ENCODE measurements around the gene TMEM50B. TPM values are rescaled to one million over a fixed set of nuclear protein-coding genes. Genes with fewer than 3 reads are reported as not detected.
"Not testable (repeated sequence)": the region's sequence is repeated elsewhere in the genome, so short reads cannot be mapped to it uniquely, and the experiment has no call there.

TMEM50B gene
- total RNA-seq, 1 donor from 2014 or later = 29.7 TPM

- H3K9ac ChIP-seq (ENCODE audit: low read length) = no peak overlapping the region
- H3K4me1 ChIP-seq (ENCODE audit: insufficient read depth, low read length) = peaks cover 5% of the 10 kb centered on the region
- Mint-ChIP-seq H3K9me3 (ENCODE audit: unreplicated experiment) (no peaks in the 10 kb centered on the region), H3K4me3 (ENCODE audit: unreplicated experiment) (no peak overlapping the region), H3K27ac (ENCODE audit: unreplicated experiment) (no peak overlapping the region), H3K4me1 (ENCODE audit: low read depth, unreplicated experiment) (peaks cover 8% of the 10 kb centered on the region), H3K27me3 (ENCODE audit: low read depth, unreplicated experiment) (no peaks in the 10 kb centered on the region), H3K36me3 (ENCODE audit: low read depth, unreplicated experiment) (peaks cover 3% of the 10 kb centered on the region)
- H4K20me1 ChIP-seq (ENCODE audit: insufficient read depth, low read length) = peaks cover 3% of the 10 kb centered on the region
- DNase-seq (ENCODE audit: low read depth) (no peak), FAIRE-seq (no peak)
- H3K79me2 ChIP-seq (ENCODE audit: insufficient read depth, low read length) = no peaks in the 10 kb centered on the region
- no peaks in the 10 kb centered on the region for H3K9me3 ChIP-seq (ENCODE audit: insufficient read depth, low read depth, low read length)
- H3K27me3 ChIP-seq (ENCODE audit: insufficient read depth, low read length) = no peaks in the 10 kb centered on the region
- H2AFZ ChIP-seq (ENCODE audit: low read depth, low read length) = no peak overlapping the region
- H3K4me2 ChIP-seq (ENCODE audit: low read length) = no peak overlapping the region
- TF ChIP-seq EZH2 (IDR thresholded peaks at IDR 0.05; ENCODE audit: insufficient read depth, low read length) (no peak), CTCF (IDR thresholded peaks at IDR 0.05; ENCODE audit: insufficient read depth, low read depth, low read length) (no peak)
- H3K27ac ChIP-seq (ENCODE audit: low read depth, low read length) = no peak overlapping the region
- H3K4me3 ChIP-seq (ENCODE audit: insufficient read depth, low read depth, low read length) = no peak overlapping the region
- H3K36me3 ChIP-seq (ENCODE audit: insufficient read depth, low read length) = no peaks in the 10 kb centered on the region
Measured at GRCh38 chr21:33449616-33450015, 30.2 kb downstream of the TMEM50B start.

GRCh38 chr21:33446620-33447019 lies 33.2 kb downstream of the TMEM50B start:
- not testable (repeated sequence) for H3K4me1 Mint-ChIP-seq (ENCODE audit: low read depth, unreplicated experiment); H3K4me3 Mint-ChIP-seq (ENCODE audit: unreplicated experiment); H3K9me3 Mint-ChIP-seq (ENCODE audit: unreplicated experiment); H3K4me1 ChIP-seq (ENCODE audit: insufficient read depth, low read length); H3K27ac Mint-ChIP-seq (ENCODE audit: unreplicated experiment); H4K20me1 ChIP-seq (ENCODE audit: insufficient read depth, low read length); H3K4me2 ChIP-seq (ENCODE audit: low read length); H3K79me2 ChIP-seq (ENCODE audit: insufficient read depth, low read length); H3K9me3 ChIP-seq (ENCODE audit: insufficient read depth, low read depth, low read length); DNase-seq (ENCODE audit: low read depth); H3K9ac ChIP-seq (ENCODE audit: low read length); H2AFZ ChIP-seq (ENCODE audit: low read depth, low read length); H3K27me3 ChIP-seq (ENCODE audit: insufficient read depth, low read length); H3K36me3 Mint-ChIP-seq (ENCODE audit: low read depth, unreplicated experiment); H3K27me3 Mint-ChIP-seq (ENCODE audit: low read depth, unreplicated experiment); FAIRE-seq; H3K36me3 ChIP-seq (ENCODE audit: insufficient read depth, low read length); H3K27ac ChIP-seq (ENCODE audit: low read depth, low read length); H3K4me3 ChIP-seq (ENCODE audit: insufficient read depth, low read depth, low read length)

GRCh38 chr21:33444499-33444898 lies 35.3 kb downstream of the TMEM50B start:
- Histone ChIP-seq H3K9me3 (ENCODE audit: insufficient read depth, low read depth, low read length) (no peaks in the 10 kb centered on the region), H3K4me3 (ENCODE audit: insufficient read depth, low read depth, low read length) (no peak overlapping the region), H3K36me3 (ENCODE audit: insufficient read depth, low read length) (no peaks in the 10 kb centered on the region), H2AFZ (ENCODE audit: low read depth, low read length) (no peak overlapping the region), H3K27ac (ENCODE audit: low read depth, low read length) (no peak overlapping the region), H4K20me1 (ENCODE audit: insufficient read depth, low read length) (peaks cover 3% of the 10 kb centered on the region), H3K9ac (ENCODE audit: low read length) (no peak overlapping the region), H3K79me2 (ENCODE audit: insufficient read depth, low read length) (no peaks in the 10 kb centered on the region), H3K4me2 (ENCODE audit: low read length) (no peak overlapping the region), H3K4me1 (ENCODE audit: insufficient read depth, low read length) (peaks cover 5% of the 10 kb centered on the region), H3K27me3 (ENCODE audit: insufficient read depth, low read length) (no peaks in the 10 kb centered on the region)
- Mint-ChIP-seq H3K4me1 (ENCODE audit: low read depth, unreplicated experiment) (peaks cover 8% of the 10 kb centered on the region), H3K36me3 (ENCODE audit: low read depth, unreplicated experiment) (peaks cover 4% of the 10 kb centered on the region), H3K27ac (ENCODE audit: unreplicated experiment) (no peak overlapping the region), H3K27me3 (ENCODE audit: low read depth, unreplicated experiment) (no peaks in the 10 kb centered on the region), H3K4me3 (ENCODE audit: unreplicated experiment) (no peak overlapping the region), H3K9me3 (ENCODE audit: unreplicated experiment) (no peaks in the 10 kb centered on the region)
- no peak for DNase-seq (ENCODE audit: low read depth)
- FAIRE-seq = no peak
- TF ChIP-seq CTCF (IDR thresholded peaks at IDR 0.05; ENCODE audit: insufficient read depth, low read depth, low read length) (no peak), EZH2 (IDR thresholded peaks at IDR 0.05; ENCODE audit: insufficient read depth, low read length) (no peak)
